Esophagus squamous epithelium (tissue), 4 donors: Measurements from ENCODE around the gene RABL2A.
"Not testable (repeated sequence)": the region's sequence is repeated elsewhere in the genome, so short reads cannot be mapped to it uniquely, and the experiment has no call there.

Source experiments
- POLR2A ChIP-seq, 4 donors: fragments of 450-650 bp; IDR thresholded peaks; one replicate each; pipeline ENCODE4 v1.6.1; 2017; ENCODE audit warnings: antibody characterized with exemption in 4 of 4, mild to moderate bottlenecking in 4 of 4, moderate library complexity in 3 of 4
- TF ChIP-seq, protein P1 (sequence below), 6 experiments: fragments of 450-650 bp in 4 of 6; fragments of 200-600 bp in 2 of 6; sonication (generic) in 2 of 6; IDR thresholded peaks; one replicate each; pipeline ENCODE4 v1.5.1; 2016 to 2019; ENCODE audit warnings: antibody characterized with exemption in 6 of 6, mild to moderate bottlenecking in 4 of 6, moderate library complexity in 4 of 6

DNA sequence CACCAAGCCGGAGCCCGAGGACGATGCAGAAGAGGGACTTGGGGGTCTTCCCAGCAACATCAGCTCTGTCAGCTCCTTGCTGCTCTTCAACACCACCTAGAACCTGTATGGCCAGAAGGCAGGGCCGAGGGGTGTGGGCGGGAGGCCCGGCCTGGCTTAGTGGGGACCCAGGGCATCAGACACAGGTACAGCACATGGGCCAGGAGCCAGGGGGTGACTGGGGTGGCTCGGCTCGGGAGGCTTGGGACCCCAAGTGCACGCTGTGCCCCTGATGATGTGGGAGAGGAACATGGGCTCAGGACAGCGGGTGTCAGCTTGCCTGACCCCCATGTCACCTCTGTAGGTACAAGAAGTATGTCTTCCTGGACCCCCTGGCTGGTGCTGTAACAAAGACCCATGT lies 31.3 kb upstream of the RABL2A start:
- TF ChIP-seq, protein P1, sequence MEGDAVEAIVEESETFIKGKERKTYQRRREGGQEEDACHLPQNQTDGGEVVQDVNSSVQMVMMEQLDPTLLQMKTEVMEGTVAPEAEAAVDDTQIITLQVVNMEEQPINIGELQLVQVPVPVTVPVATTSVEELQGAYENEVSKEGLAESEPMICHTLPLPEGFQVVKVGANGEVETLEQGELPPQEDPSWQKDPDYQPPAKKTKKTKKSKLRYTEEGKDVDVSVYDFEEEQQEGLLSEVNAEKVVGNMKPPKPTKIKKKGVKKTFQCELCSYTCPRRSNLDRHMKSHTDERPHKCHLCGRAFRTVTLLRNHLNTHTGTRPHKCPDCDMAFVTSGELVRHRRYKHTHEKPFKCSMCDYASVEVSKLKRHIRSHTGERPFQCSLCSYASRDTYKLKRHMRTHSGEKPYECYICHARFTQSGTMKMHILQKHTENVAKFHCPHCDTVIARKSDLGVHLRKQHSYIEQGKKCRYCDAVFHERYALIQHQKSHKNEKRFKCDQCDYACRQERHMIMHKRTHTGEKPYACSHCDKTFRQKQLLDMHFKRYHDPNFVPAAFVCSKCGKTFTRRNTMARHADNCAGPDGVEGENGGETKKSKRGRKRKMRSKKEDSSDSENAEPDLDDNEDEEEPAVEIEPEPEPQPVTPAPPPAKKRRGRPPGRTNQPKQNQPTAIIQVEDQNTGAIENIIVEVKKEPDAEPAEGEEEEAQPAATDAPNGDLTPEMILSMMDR (IDR thresholded peaks at IDR 0.05), result not testable (repeated sequence)
- TF ChIP-seq POLR2A (IDR thresholded peaks at IDR 0.05), result not testable (repeated sequence)
